HG02973 (cell line): Measurements from ENCODE around the gene FOXB1.

ENCODE experiments used
- ATAC-seq: cut with Tn5 transposase; IDR thresholded peaks from one replicate; pipeline ENCODE4 v1.9.1; 2021; ENCODE audit warnings: moderate library complexity; ENCODE audit not compliant: unreplicated experiment

The FOXB1 gene

DNA sequence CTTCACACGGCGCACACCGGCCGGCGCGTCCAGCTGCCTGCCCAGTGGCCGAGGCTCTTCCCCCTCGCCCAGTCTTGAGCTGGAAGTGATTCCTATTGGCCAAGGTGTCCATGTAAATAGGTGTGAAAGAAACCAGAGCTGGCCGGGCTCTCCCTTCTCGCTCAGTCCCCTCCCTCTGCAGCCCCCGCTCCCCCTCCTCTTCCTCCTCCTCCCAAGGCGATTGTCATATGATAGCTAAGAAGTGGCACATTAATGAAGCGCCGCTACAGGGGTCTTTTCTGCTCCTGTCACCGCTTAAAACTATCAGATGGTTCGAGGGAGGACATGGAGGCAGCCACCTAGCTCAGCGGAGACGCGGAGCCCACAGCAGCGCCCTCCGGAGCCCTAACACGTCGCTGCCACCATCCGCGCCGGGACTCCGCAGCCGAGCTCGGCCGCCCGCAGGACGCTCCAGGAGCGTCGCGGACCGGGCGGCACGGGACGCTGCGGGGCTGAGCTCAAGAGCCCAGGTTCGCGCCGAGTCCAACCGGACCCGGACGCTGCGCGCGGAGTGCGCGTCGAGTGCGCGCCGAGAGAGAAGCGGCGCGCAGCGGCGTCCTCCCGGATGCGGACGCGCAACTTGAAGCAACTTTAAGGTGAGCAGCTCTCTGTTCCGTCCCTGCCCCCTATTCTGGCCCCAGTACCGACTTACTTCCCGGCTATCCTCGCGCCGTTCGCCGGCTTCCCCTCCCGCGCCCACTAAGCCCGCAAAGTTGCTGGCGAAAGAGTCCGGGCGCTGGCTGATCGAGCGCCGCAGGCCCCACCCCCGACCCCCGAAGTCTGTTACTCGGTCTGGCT lies at the start of gene FOXB1:
TSS of gene FOXB1 (plus strand) at position 303 of the 837 bp plus-strand sequence. CDS start 653 bp downstream, outside the sequence.
- no peak for ATAC-seq

GRCh38 chr15:59958288-59958687 lies 45.8 kb upstream of the FOXB1 start:
- no peak for ATAC-seq

GRCh38 chr15:59960318-59960717 lies 43.8 kb upstream of the FOXB1 start:
- no peak for ATAC-seq

DNA sequence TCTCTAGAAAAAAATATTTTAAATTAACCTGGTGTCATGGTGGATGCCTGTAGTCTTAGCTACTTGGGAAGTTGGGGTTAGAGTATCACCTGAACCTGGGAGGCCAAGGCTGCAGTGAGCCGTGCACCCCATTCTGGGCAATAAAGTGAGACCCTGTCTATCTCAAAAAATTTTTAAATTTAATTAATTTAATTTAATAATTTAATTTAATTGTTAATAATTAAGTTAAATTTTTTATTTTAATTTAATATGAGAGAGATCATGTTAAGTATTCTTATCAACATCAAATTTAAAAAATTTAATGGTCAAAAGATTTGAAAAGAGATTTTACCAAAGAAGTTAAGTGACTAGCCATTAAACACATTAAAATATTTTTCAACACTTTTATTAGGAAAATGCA lies 40.8 kb upstream of the FOXB1 start:
- no peak for ATAC-seq

- no peak for ATAC-seq
These were observed 40.2 kb upstream of the FOXB1 start for GRCh38 chr15:59963925-59964324.

DNA sequence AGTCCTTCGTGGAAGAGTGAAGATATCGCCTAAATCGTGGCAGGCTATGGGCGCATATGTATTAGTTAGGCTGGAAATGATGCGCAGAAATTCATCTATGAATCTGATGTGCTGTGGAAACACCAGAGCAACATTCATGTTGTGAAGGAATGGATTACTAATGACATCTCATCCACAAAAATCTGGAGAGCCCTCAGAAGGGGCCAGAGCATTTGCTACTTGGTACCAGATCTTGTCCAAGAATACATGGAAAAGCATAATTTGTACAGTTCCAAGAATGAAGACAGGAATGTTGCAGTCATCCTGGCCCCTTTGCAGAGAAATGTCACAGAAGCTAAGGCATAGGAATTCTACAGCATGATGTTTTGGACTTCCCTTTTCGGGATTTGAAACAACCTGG lies 38.4 kb upstream of the FOXB1 start:
- no peak for ATAC-seq

GRCh38 chr15:59966262-59966661 lies 37.8 kb upstream of the FOXB1 start:
- no peak for ATAC-seq

DNA sequence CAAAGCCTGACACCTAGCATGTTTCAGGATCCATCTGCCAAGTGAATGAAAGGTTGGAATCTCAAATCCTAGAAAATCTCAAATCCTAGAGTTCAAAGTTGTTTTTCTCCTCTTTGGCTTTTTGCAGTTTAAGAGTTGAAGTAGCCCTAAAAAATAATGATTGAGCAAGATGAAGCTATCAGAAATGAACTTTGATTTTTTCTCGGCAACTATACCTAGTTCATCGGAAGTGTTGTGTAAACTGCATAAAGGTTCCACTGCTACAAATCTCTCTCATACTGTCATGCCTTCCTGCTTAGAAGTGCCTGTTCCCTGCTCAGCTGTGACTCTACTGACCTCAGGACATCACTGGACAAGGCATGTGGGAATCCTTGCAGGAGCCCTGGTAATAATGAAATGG lies 35.8 kb upstream of the FOXB1 start:
- ATAC-seq: no peak

GRCh38 chr15:59972241-59972640 lies 31.9 kb upstream of the FOXB1 start:
- no peak for ATAC-seq

DNA sequence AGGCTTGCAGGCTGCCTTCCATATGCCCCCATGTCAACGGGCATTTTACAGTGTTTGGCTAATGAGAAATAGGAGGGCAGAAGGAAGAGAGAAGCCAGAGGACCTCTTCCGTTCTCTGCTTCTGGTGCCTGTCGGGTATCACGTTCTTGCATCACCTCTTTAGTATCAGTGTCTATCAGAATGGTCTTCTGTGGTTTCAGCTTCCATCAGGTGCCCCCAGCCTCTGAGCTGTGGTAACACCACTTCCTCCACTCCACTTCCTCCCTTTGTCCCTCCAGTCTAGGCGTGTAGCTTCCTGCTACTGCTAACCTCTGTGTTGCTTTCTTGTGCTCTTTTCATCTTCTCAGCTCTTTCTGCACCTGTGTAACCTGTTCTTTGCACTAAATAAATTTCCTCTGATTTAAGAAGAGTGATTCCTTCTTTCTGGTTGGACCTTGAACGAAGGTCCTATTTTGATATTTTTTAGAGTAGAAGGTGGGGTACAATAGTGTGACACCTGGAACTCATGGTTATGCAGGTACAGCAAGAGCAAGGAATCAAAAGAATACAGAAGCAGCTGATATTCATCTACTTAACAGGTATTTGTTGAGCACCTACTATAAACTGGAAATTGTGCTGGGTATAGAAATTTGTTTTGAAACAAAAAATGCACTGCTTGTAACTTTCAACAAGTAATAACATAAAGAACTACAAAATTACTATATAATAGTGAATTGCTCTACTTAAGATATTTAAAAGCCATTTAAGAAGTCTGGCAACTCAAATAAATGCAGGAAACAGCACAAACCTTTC lies 27.4 kb upstream of the FOXB1 start:
- no peak for ATAC-seq

- no peak for ATAC-seq
These were observed 12.3 kb upstream of the FOXB1 start for GRCh38 chr15:59991834-59992233.

DNA sequence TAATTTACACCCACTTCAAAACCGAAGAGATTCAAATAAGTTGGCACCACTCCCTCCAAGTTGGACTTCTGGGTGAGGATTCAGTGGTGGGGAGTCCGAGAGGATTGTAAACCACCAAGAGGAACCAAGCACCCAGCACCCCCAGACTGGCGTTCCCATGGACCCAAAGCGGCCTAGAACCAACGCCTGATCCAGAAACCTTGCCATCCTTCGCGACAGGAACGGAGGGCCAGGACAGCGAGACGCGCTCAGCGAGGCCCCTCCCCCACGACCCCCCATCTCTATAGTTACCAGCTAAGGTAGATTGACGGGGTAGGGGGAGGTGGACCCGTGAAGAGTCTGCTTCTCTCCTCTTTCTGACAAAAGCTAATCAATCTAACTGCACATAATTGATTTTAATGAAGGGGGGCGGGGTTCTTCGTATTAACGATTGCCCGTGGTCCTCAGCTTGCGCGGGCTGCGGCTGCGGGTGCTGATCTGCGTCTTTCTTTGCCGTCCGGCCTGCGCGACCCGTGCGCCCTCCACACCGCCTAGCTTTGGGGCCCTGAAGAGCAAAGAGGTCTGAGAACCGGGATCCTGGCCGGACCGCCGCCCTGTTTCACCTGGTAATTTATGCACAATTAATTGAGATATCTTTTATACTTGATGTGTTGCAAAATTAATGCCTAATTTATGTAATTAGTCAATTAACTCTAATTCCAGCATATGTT lies 10.9 kb upstream of the FOXB1 start:
- no peak for ATAC-seq

DNA sequence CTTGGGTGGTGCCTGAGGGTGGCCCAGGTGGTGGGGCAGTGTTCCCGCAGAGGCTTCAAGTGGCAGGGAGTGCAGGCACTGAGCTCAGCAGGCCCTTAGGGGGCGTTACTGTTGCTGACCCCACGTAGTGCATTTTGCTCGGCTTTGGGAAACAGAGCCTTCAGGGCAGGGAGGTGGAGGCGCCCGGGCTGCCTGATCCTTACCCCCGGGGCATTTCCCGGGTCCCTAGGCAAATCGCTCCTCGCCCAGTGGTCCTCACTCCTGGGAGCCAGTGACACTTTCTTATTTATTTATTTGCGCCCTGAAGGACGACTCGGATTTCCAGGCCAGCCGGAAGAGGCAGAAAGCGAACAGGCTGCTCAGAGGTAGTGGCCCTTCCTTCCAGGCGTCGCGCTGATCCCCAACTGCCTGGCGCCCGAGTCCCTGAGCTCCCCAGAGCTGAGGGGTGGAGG lies 10.1 kb upstream of the FOXB1 start:
- ATAC-seq: no peak

GRCh38 chr15:59994526-59994887 lies 9.6 kb upstream of the FOXB1 start:
- ATAC-seq: no peak

GRCh38 chr15:59994888-59995557 lies 9.1 kb upstream of the FOXB1 start:
- ATAC-seq: no peak

- ATAC-seq: no peak
These were observed 8.4 kb upstream of the FOXB1 start for GRCh38 chr15:59995568-59996297.

DNA sequence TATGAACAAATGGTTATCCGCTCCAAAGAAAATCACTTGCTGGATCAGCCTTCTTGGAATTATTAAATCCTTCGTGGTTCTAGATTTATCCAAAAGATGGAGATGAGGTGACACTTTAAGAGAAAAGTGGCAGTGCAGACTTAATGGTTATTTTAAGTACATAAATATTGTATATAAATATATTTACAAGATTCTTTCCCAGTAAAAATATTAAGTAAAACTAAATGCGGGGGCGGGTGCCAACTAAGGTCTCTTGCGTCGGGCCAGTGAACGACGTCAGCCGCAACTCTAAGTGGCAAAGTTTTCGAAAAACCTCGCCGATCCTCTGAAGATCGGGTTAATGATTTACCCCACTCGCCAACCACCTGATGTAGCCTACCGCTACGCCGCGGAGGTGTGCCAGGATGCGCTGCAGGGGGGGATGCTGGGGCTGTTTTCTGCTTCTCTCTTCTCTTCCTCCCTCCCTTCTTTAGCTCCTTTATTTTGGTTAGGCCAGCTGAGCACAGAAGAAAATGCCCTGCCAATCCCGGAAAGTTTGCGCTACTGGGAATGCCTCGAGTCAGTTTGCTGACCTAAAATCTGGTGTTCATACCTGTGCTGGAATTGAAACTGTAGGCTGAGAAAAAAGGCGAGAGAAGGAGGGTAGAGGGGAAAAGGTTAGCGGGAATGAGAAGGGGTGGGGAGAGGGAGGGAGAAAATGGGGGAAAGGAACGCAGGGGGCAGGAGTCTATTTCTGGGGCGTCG lies 7.6 kb upstream of the FOXB1 start:
- ATAC-seq: no peak

DNA sequence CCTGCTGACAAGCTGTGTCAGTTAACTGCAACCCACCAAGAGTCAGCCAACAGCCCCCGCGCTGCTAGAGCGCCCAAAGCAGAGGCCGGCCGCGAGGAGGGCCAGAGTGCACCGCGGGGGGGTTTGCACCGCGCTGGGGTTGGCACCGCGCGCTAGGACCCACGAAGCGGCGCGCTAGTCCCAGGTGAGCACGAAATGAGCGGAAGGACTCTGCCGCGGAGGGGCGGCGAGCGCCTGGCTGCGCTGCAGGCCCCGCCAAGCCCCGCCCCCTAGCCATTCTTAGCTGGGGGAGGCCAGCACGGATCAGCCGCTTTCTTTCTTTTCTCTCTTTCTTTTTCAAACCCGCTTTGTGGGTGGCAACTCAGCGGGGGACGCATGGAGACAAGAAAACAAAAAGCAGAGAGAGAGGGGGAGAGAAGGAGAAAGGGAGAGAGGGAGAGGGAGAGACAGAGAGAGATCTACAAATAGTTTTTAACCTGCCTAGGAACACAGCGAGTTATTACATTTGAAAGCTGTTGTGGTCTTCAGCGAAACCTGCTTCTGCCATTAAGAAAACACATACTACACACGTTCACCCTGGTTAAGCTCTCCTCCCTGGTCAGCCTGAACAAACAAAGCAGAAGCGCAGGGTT lies 6.9 kb upstream of the FOXB1 start:
- peak; percentile 63 for ATAC-seq

DNA sequence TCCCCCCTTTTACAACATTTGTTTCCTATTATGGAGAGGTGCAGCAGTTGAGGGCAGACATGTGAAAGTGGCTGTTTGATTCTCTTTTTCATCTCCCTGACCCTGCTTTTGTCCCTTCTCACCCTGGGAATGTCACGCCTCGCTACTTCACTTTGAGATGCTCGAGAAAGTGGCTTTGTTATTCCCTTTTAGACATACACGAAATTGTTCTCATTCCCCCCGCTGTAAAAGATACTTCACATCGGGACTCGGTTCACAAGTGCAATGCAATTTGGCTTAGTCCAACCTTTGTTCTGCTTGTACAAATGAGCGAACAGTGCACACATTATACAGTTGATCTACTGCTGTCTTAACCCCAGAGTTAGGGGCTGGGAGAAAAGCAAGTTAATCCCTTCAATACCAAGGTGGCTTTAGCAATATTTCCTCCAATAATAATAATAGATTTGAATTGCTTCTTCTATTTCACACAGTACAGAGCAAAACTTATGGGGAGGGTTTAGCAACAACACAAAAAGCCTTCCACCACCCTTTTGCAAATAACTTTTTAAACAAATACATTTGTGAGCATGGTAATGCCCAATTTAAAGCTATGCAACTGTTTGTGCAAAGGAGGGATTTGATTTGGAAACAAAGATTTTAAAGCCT lies 5.7 kb upstream of the FOXB1 start:
- no peak for ATAC-seq
